ENCODE measurements around the gene EPS8L2.

Gene EPS8L2

DNA sequence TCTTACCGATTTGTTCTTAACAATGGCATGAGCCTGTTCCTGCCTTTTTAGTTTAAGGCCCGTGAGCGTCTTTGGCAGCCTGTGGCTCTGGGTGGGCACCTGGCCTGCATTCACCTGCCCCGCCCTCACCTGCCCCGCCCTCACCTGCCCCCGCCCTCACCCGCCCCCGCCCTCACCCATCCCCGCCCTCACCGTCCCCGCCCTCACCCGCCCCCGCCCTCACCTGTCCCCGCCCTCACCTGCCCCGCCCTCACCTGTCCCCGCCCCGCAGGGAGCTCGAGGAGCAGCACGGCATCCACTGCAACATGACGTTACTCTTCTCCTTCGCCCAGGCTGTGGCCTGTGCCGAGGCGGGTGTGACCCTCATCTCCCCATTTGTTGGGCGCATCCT is 57.0 kb downstream of the EPS8L2 start:
- no peak for DNase-seq (ENCODE audit: low spot score)

DNA sequence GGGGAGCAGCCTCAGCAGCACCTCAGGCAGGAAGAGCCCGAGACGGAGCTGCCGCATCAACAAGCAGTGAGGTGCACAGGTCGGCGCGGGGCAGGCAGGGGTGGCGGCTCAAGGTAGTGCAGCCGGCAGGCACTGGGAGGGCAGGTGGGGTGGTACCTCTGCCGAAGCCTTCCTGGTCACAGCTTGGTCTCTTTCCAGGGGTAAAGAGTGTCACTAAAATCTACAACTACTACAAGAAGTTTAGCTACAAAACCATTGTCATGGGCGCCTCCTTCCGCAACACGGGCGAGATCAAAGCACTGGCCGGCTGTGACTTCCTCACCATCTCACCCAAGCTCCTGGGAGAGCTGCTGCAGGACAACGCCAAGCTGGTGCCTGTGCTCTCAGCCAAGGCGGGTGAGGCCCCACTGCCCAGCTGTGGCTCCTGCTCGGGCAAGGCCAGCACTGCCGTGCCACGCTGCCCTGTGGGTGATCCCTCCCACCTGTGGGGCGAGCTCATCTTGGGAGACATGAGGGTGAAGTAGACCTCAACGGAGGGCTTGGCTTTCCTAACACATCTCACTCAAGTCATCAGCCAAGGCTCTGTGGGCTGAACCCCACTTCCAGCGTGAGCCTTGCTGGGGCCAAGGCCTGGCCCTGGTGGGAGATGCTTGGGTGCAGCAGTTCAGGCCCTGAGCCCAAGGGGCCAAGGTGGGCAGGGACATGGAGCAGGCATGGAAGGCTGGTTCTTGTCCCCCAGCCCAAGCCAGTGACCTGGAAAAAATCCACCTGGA is 57.7 kb downstream of the EPS8L2 start:
- no peak for DNase-seq (ENCODE audit: low spot score)

DNA sequence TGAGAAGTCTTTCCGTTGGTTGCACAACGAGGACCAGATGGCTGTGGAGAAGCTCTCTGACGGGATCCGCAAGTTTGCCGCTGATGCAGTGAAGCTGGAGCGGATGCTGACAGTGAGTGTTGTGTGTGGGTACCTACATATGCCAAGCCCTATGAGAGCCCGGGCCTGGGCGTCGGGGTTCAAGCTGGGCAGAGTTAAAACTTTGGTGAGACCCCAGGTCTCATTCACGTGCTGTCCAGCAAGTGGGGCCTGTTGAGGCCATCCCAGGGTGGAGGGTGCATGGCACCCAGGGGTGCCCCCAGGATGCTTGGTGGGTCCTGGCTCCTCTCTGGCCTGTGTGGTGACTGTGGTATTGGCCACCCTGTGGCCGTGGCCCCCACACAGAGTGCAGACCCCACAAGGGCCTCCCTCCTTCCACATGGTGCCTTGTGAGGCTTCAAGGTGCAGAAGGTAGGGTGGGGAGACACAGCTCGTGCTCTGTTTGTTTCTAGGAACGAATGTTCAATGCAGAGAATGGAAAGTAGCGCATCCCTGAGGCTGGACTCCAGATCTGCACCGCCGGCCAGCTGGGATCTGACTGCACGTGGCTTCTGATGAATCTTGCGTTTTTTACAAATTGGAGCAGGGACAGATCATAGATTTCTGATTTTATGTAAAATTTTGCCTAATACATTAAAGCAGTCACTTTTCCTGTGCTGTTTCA is 58.4 kb downstream of the EPS8L2 start:
- no peak for DNase-seq (ENCODE audit: low spot score)

DNA sequence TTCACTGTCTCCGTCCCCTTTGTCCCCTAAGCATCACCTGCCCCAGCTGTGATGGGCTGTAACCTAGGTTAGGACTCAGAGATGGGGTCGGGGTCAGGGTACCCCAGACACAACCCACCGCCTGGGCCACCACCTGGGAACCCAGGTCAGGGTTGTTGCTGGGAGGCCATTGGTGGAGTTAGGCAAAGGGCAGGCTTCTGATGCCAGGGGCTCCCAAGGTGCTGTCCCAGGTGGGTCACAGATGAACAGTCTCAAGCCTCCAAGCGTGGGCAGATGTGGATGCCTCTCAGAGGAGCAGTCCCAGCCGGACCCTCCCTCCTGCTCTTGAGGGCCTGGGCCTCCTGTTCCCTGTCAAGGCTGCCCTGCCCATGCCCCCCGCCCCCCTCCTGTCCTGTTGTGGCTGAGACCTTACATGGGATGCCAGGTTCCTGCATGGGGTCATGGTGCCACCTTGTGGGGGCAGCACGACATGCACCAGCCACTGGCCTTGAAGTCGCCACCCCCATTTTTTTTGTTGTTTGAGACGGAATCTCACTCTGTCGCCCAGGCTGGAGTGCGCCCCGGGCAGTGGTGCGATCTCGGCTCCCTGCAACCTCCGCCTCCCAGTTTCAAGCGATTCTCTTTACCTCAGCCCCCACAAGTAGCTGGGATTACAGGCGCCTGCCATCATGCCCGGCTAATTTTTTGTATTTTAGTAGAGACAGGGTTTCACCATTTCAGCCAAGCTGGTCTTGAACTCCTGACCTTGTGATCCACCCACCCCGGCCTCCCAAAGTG is 59.2 kb downstream of the EPS8L2 start:
- DNase-seq (ENCODE audit: low spot score) = no peak

DNA sequence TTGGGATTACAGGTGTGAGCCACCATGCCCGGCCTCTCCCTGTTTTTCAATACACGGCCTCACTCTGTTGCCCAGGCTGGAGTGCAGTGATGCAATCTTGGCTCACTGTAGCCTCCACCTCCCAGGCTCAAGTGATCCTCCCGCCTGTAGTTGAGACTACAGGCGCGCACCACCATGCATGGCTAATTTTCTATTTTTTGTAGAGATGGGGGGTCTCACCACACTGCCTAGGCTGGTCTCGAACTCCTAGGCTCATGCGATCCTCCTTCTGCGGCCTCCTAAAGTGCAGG is 59.7 kb downstream of the EPS8L2 start:
- no peak for DNase-seq (ENCODE audit: low spot score)

DNA sequence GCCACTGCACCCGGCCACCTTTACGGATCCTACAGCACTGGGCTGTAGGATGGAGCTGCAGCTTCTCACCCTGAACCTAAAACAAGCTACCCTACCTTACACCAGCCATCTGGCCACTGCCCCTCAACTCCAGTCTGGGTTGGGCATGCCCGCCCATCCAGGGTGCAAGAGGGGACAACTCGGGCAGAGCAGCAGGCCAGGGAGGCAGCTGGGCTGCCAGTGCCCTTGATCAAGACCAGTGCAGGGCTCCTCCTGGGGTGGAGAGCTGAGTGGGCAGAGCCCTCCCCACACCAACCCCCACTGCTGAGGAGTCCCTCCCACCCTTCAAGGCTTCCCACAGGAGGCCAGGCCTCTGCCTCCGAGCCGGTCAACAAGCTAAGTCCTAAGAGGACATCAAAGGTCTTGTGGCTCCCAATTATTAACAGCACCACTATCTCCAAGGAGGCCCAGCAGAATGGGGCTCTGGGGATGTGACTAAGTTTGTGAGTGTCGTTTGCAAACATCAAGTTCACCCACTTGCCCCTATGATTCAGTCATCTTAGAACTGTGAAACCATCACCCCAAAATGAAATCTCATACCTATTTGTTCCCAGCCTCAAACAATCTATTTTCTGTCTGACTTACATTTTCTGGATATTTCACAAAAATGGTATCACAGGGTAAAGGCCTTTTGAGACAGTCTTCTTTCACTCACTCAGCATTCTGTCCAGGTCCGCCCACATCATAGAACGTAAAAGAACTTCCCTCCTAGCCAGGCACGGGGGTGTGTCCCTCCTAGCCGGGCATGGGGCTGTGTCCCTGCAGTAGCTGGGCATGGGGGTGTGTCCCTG is 60.3 kb downstream of the EPS8L2 start:
- DNase-seq (ENCODE audit: low spot score) = no peak

DNA sequence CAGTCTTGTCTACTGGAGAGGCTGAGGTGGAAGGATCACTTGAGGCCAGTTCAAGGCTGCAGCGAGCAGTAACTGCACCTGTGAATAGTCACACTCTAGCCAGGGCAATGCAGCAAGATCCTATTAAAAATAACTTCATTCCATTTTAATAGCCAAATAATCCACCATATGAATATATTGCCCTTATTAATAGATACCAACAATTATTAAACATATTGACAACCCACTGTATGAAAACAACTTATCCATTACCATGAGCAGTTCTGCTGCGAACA is 60.8 kb downstream of the EPS8L2 start:
- DNase-seq (ENCODE audit: low spot score) = no peak

DNA sequence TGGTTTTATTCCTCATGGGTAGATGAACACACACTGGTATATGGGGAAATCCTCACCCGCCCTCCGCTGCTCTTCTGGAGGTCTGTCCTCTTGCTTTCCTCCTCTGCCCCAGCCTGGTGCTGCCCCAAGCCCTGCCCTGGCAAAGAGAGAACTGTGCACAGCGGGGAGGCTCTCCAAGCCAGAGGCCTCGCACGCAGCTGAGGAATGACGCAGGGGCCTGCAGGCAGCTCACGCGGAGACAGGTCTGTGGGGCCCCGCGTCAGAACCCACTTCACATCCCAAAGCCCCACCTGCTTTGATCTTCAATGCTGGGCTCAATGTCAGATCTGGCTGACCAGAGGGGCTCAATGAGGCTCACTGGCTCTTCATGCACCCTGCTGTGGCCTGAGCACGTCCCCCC is 61.2 kb downstream of the EPS8L2 start:
- DNase-seq (ENCODE audit: low spot score) = no peak

DNA sequence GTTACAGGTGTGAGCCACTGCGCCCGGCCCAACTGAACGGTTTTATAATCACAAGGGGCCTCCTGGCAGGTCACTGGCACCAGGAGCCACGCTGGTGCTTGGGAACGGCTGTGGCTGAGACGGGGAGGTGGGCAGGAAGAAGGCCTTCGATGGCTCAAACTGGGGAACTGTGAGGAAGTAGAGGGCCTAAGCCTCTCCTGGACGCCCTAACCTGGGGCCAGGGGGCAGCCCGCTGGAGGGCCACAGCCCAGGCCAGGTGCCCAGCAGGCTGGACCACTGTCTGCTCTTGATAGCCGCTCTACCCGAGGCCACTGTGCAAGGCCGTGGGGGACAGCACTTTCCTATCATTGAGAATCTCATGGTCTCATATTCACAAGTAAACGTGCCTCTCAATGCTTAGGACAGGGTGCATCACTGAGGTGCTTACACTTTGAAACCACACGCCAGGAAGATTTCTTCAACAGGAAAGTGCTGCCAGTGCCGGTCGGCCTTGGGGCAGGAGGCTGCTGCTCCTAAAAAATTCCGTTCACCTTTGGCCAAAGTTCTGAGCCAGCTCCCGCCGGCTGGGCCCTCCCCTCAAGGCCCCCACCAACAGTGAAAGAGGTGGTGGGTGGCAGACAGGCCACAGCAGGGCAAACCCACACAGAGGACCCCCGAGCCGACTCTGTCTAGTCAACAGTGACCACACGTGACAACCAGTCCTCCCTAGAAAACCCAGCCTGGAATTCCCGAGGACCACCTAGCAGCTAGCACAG is 64.0 kb downstream of the EPS8L2 start:
- DNase-seq (ENCODE audit: low spot score) = no peak

DNA sequence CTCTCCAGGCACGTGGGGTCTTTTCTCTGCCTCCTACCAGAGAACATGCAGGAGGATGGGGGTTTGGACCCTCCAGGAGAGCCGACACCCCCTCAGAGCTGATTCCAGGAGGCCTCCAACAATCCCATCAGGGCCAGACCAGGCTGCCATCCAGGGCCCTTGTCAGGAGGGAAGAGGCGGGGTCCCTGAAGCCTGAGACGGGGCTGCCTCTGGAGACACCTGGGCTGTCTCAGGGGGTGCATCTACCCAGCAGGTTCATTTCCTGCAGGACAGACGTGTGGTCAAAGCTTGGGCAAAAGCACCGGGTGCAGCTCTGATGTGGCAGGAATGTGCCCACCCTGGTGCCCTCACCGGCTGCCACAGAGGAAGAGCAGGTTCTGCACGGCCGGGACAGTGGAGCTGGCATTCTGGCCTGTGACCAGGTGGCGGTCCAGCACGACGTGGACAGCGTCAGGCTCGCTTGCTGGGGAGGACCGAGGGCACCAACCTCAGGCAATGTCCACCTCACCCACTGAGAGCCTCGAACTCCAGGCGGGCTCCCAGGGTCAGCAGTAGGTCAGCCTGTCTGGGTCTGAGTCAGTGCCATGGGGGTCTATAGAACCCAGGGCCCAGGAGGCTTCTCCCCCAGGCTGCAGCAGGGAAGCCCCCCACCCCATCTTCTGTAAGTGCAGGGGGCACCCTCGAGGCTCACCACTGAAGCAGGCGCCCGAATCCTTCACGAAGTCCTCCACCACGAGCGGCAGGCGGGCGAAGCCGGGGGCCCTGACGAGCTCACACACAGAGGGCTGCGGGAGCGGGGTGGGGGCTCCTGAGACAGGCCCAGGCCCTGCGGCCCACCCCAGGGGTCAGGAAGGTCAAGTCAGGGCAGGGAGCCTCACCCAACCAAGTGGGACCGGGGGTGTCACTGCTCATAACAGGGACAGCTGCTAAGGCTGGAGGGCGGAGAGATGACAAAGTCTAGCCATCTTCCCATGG is 64.9 kb downstream of the EPS8L2 start:
- no peak for DNase-seq (ENCODE audit: low spot score)

DNA sequence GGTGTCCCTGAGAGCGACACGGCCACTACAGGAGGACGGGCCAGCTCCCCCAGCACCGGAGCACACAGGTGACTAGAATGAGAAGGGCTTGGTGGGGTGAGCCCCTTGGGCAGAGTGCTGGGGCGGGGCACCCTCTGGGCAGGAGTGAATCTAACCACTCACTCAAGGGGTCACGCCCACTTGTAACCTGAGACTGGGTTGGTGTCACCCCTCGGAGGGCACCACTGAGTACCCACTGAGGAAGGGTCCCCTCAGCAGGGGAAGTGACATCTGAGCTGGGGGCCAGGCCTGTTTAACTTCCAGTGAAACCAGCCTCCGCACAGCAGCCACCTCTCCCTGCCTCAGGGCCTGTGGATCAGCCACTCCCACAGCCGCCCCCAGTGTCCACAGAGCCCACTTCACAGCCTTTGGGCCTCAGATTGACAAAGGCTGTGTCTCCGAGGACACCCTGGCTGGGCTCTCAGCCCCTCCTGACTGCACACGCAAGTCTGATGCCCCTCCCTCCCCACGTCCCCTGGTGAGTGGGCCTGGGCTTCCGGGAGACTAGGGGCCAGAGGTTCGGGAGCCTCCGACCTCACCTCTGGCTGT is 65.7 kb downstream of the EPS8L2 start:
- no peak for DNase-seq (ENCODE audit: low spot score)

DNA sequence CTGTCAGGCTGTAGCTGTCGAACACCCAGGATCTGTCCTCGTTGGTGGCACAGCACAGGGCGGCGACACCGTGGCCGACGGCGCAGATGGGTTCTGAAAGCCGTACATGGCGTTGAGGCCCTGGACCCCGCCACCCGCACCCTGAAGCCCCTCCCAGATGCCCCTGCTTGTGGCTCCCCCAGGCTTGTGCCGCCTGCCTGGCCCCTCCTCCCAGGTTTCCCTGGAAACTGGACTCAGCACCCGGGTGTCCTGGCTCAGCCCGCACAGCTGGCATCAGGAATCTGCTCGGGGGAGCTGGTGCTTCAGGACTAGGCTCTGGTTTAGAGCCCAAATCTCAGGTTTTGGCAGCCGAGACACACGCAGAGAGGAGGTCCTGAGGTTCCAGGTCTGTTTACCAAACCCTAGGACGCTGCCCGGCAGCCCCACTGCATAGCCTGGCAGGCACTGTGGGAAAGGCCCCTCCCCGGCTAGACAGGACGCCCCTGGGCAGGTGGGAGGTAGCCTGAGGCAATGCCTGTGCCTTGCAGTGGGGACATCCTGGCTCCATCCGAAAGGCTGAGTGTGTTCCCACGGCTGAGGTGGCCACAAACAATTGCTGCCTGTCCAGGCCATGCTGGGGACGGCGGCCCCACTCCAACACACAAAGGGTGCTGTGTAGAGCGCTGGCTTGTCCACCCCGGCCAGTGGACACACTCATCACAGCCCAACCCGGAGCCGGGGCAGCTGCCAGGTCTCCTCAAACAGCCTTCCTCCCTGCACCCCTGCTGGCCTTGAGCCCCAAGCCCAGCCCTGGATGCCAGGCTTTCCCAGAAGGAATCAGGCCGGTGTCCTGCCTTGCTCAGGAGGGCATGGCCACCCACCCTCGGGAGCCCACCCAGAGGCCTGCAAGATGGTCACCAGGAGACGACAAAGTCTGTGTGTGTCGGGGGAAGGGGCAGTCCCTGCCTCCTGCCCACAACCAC is 66.7 kb downstream of the EPS8L2 start:
- peak; percentile 93 for DNase-seq (ENCODE audit: low spot score)

DNA sequence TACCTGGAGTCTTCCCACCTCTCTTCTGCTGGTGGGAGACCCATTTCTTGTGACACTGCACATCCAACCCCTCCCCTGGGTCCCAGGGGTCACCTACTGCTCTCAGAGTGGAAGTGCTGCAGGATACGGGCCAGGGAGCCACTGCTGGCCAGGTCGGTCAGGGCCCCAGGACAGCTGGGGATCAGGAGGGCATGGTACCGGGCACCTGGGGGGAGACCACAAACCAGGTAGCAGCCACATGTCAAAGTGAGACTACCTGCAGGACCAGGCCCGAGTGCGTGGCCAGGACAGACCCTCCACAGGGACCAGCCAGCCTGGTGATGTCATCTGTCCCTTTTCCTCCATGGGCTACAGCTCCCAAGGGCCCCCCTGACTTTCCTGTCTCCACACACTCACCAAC is 67.4 kb downstream of the EPS8L2 start:
- no peak for DNase-seq (ENCODE audit: low spot score)

DNA sequence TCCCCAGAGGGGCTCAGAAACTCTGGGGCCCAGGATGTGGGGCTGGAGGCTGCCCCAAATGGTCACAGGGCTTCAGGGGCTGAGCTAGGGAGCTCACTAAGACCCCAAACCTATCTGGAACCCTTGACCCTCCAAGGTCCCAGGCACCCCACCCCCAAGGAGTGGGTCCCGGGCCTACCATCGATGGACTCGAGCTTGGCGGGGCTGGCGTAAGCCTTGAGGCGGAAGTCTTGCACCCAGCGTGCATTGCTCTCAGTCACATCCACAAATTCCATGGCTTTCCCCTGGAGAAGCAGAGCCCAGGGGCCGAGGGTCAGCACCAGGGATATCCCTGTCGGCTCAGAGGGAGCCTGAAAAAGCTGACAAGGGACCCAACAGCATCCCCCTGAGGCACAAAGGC is 67.8 kb downstream of the EPS8L2 start:
- no peak for DNase-seq (ENCODE audit: low spot score)

DNA sequence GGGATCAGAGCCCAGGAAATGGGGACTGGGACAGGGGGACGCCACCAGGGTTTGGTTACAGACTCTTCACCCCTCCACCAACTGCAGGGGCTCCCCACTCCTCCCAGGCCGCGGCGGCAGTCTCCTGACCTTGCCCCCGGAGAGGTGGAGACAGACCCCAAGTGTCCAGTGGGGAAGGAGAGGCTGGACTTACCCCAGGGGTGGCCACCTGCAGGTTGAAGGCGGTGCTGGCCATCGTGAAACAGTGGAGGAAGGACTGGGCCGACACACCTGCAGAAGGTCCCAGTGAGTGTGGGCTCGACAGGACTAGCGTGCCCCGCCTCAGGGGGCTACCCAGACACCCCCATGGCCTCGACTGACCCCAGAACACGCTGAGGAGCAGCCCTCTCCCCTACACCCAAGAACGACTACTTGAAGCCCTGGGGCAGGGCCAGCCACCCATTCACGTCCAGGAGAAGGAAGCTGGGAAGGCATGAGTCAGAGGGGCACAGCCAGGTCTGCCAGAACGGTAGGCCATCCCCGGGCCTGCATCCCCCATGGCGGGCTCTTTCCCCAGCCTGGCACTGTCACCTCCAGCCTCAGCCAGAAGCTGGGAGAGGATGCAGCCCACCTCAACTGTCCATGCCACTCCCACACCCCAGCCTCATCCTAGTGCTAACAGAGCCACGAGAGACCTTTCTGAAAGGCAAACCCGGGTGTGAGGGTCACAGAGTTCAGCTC is 69.0 kb downstream of the EPS8L2 start:
- no peak for DNase-seq (ENCODE audit: low spot score)

DNA sequence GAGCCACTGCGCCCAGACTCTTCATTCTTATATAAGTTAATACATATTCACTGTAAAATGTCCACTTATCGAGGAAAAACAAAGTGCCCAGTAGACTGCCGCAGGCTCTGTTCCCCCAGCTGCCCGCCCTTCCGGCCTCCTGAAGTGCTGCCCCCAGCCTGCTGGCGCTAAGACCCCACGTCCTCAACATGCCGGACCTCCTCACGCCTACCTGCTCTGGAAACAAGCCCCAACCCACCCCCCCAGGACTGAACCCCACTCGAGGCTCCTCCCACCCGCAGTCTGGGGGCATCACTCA is 70.2 kb downstream of the EPS8L2 start:
- DNase-seq (ENCODE audit: low spot score) = no peak

DNA sequence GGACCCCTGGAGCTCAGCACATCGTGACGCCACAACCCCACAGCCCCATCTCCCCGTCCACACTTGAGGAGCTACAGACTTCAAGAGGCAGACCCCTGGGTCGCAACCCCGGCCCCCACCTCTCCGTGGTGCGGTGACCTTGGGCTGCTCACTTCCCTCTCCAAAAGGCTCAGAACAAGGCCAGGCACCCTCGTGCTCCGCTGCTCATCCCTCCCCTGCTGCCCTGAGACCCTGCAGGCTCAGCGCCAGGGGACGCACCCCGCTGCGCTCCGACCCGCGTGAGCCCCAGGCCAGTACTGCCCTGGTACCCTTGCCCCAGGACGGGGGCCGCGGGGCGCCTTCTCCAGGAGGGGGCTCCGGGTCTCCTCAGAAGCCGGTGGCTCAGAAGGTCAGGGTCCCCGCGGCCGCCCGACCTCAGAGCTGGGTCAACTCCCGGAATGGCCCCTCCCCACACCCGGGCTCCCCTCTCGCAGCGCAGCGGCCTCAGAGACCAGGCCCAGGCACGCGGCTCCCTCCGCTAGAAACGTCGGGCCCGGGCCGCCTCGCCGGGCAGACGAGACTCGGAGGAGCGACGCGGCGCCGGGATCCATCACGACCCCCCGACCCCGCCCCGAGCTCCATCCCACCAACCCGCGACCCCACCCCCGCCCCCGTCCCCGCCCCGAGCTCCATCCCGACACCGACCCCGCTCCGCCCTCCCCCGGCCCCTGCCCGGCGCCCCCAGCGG is 70.7 kb downstream of the EPS8L2 start:
- no peak for DNase-seq (ENCODE audit: low spot score)
